Gastroesophageal sphincter (tissue), 3 donors: ENCODE results near the gene SLAMF9.

Experiments used
- CTCF ChIP-seq, 4 experiments: fragments of 200-600 bp in 2 of 4; fragments of 450-650 bp in 2 of 4; sonication (generic) in 1 of 4; IDR thresholded peaks; one replicate each; pipeline ENCODE4 v1.5.1; 2017 to 2019; ENCODE audit warnings: antibody characterized with exemption in 4 of 4, mild to moderate bottlenecking in 2 of 4, moderate library complexity in 2 of 4
- POLR2A ChIP-seq, 2 donors: fragments of 450-650 bp; IDR thresholded peaks; one replicate each; pipeline ENCODE4 v1.6.1; 2017; ENCODE audit warnings: antibody characterized with exemption in 2 of 2, mild to moderate bottlenecking in 2 of 2, moderate library complexity in 1 of 2
- POLR2AphosphoS5 ChIP-seq: sonication (generic); formaldehyde crosslinking; IDR thresholded peaks from one replicate; pipeline ENCODE4 v1.6.1; 2017; ENCODE audit warnings: antibody characterized with exemption

DNA sequence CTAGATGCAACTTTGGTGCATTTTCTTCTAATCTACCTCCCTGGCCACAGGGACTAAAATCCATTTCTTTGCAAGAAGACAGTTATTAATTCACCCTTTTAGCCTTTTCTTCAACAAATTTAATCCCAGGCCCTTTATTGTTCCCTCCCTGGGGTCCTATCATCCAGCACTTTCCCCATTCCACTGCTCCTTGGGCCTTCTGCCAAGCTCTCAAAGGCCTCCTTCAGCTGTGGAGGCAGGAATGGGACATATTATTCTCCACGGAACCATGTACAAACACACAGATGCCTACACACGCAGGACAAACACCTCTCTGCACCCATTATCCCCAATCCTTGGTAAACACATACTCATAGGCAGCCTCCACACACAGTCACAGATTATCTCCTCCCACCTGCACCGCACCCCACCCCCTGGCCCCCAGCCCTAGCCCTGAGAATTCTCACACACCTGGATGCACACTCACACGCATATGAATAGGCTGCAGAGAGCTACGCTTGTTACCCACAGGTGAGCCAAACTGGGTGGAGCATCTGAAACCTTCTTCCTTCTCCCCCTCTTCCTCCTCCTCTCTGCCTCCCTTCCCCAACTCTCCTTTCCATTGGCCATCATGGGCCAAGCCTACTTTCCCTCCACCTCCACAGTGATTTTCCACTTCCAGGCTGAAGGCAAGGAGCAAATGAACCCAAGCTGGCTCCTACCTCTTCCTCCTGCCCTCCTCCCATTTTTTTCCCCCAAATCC lies 40.4 kb downstream of the SLAMF9 start:
- TF ChIP-seq POLR2A (IDR thresholded peaks at IDR 0.05), result no peak
- no peak for TF ChIP-seq CTCF (IDR thresholded peaks at IDR 0.05)
- no peak for TF ChIP-seq POLR2AphosphoS5
